GM18519 (cell line): Measurements from ENCODE around the gene EPS8L1.
"Not testable (repeated sequence)": the region's sequence is repeated elsewhere in the genome, so short reads cannot be mapped to it uniquely, and the experiment has no call there.

ENCODE experiments used
- ATAC-seq: cut with Tn5 transposase; IDR thresholded peaks from one replicate; pipeline ENCODE4 v1.9.1; 2021; ENCODE audit warnings: mild to moderate bottlenecking, moderate library complexity; ENCODE audit not compliant: unreplicated experiment, low FRiP score

The EPS8L1 gene

GRCh38 chr19:55048446-55048845 lies 27.2 kb upstream of the EPS8L1 start:
- ATAC-seq = no peak

- ATAC-seq = no peak
These were observed 24.7 kb upstream of the EPS8L1 start for GRCh38 chr19:55050749-55051532.

- no peak for ATAC-seq
These were observed 21.9 kb upstream of the EPS8L1 start for GRCh38 chr19:55053735-55054134.

GRCh38 chr19:55056827-55057226 lies 18.8 kb upstream of the EPS8L1 start:
- ATAC-seq = no peak

GRCh38 chr19:55058781-55059610 lies 16.7 kb upstream of the EPS8L1 start:
- no peak for ATAC-seq

GRCh38 chr19:55060287-55060686 lies 15.4 kb upstream of the EPS8L1 start:
- ATAC-seq = not testable (repeated sequence)

GRCh38 chr19:55062735-55063491 lies 12.8 kb upstream of the EPS8L1 start, which contains the start of gene RDH13:
Gene RDH13 (minus strand): TSS chr19:55063148. CDS start chr19:55063032, 116 bp downstream.
- no peak for ATAC-seq

GRCh38 chr19:55063492-55063843 lies 12.2 kb upstream of the EPS8L1 start:
- ATAC-seq = no peak

GRCh38 chr19:55065516-55065915 lies 10.2 kb upstream of the EPS8L1 start:
- not testable (repeated sequence) for ATAC-seq

- ATAC-seq = no peak
These were observed 9.5 kb upstream of the EPS8L1 start for GRCh38 chr19:55066107-55066709.

GRCh38 chr19:55067869-55068268 lies 7.8 kb upstream of the EPS8L1 start:
- ATAC-seq = no peak

GRCh38 chr19:55068950-55069864 lies 6.5 kb upstream of the EPS8L1 start:
- ATAC-seq = no peak

- ATAC-seq = no peak
These were observed 5.8 kb upstream of the EPS8L1 start for GRCh38 chr19:55069865-55070197.

GRCh38 chr19:55070466-55071128 lies 5.1 kb upstream of the EPS8L1 start:
- ATAC-seq = no peak

GRCh38 chr19:55071129-55071502 lies 4.6 kb upstream of the EPS8L1 start:
- no peak for ATAC-seq

GRCh38 chr19:55071913-55072312 lies 3.8 kb upstream of the EPS8L1 start:
- no peak for ATAC-seq

GRCh38 chr19:55076321-55076720 lies 652 bp downstream of the EPS8L1 start:
- ATAC-seq = no peak

GRCh38 chr19:55077106-55077505 lies 1.4 kb downstream of the EPS8L1 start:
- ATAC-seq = no peak

GRCh38 chr19:55078996-55079395 lies 3.3 kb downstream of the EPS8L1 start:
- no peak for ATAC-seq
